PFSK-1 (cell line): ENCODE data around the gene MRAS. TPM values are rescaled to one million over a fixed set of nuclear protein-coding genes. Genes with fewer than 3 reads are reported as not detected.

Source experiments
- FOXP2 ChIP-seq: optimal IDR thresholded peaks from 2 replicates; pipeline ENCODE3; 2011; ENCODE audit warnings: borderline replicate concordance, control low read depth, inconsistent platforms; ENCODE audit not compliant: insufficient read depth; ENCODE audit errors: extremely low read length, extremely low read depth
- POLR2AphosphoS5 ChIP-seq: IDR thresholded peaks from 2 replicates; pipeline ENCODE4 v1.6.1; 2012; ENCODE audit warnings: low read depth, mild to moderate bottlenecking, control low read depth, low read length, moderate library complexity
- SIN3A ChIP-seq: IDR thresholded peaks from 2 replicates; pipeline ENCODE4 v1.6.1; 2012; ENCODE audit warnings: mild to moderate bottlenecking, low read length, moderate library complexity, borderline replicate concordance; ENCODE audit not compliant: insufficient read depth
- TAF1 ChIP-seq: IDR thresholded peaks from 2 replicates; pipeline ENCODE4 v1.6.1; 2012; ENCODE audit warnings: low read length, control low read depth, borderline replicate concordance; ENCODE audit not compliant: insufficient read depth
- polyA plus RNA-seq: library from polyadenylated mRNA; unstranded; fragments of >200 nt; gene quantifications from one replicate; pipeline ENCODE4 v1.2.1, GENCODE V29; 2012; ENCODE audit warnings: low read depth, missing spikeins; ENCODE audit not compliant: insufficient read length
- TF ChIP-seq, protein P1 (sequence below), 2 experiments: IDR thresholded peaks; 2 replicates each; pipeline versions ENCODE4 v1.6.1 to v1.8.0; 2011 to 2012; ENCODE audit warnings: low read depth in 2 of 2, low read length in 2 of 2, control low read depth in 1 of 2, inconsistent platforms in 1 of 2, mild to moderate bottlenecking in 1 of 2, moderate library complexity in 1 of 2; ENCODE audit not compliant: insufficient read depth in 1 of 2

Gene MRAS
- polyA plus RNA-seq: not detected

DNA sequence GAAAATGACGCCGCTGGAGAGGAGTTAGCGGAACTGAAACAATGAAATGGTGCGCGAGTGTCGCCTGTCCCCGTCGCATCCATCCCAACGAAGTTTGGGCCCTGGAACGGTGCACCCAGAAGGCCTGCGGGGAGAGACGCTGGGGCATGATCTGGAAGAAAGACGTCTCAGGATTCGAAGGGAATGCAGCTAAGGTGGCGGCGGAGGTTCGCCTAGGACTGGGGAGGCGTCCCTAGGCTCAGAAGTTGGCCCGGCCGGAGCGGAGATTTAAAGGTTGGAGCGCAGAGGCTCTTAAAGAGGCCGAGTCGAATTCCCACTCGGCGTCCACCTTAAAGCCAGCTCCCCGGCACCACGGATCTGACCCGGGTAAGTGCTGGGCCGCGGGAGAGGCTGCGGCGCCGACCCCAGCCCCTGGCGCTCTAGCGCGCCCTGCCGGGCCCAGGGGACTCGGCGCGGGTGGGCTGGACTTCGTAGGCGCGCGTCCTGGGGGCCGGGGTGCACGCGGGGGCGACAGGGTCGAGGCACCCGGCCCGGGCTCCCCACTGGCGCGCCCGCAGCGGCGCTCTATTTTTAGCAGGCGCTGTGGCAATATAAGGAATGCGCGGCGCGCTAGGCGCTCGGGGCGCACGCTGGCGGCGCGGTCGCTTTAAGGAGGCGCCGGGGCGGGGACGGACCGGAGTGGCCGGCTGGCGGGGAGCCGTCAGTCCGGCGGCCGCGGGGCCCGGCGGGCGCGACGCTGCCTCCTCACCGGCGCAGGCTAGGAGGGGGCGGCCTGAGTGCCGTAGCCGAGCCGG is at the start of gene MRAS:
Gene MRAS (plus strand): TSS at position 620 of the 794 bp plus-strand sequence. CDS start 24,305 bp downstream, outside the sequence.
- TF ChIP-seq SIN3A (no peak), FOXP2 (no peak), POLR2AphosphoS5 (no peak), TAF1 (no peak)
- TF ChIP-seq, protein P1, sequence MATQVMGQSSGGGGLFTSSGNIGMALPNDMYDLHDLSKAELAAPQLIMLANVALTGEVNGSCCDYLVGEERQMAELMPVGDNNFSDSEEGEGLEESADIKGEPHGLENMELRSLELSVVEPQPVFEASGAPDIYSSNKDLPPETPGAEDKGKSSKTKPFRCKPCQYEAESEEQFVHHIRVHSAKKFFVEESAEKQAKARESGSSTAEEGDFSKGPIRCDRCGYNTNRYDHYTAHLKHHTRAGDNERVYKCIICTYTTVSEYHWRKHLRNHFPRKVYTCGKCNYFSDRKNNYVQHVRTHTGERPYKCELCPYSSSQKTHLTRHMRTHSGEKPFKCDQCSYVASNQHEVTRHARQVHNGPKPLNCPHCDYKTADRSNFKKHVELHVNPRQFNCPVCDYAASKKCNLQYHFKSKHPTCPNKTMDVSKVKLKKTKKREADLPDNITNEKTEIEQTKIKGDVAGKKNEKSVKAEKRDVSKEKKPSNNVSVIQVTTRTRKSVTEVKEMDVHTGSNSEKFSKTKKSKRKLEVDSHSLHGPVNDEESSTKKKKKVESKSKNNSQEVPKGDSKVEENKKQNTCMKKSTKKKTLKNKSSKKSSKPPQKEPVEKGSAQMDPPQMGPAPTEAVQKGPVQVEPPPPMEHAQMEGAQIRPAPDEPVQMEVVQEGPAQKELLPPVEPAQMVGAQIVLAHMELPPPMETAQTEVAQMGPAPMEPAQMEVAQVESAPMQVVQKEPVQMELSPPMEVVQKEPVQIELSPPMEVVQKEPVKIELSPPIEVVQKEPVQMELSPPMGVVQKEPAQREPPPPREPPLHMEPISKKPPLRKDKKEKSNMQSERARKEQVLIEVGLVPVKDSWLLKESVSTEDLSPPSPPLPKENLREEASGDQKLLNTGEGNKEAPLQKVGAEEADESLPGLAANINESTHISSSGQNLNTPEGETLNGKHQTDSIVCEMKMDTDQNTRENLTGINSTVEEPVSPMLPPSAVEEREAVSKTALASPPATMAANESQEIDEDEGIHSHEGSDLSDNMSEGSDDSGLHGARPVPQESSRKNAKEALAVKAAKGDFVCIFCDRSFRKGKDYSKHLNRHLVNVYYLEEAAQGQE (IDR thresholded peaks at IDR 0.05; ENCODE audit: insufficient read depth in 1 of 2, low read depth in 2 of 2, low read length in 2 of 2): no peak

DNA sequence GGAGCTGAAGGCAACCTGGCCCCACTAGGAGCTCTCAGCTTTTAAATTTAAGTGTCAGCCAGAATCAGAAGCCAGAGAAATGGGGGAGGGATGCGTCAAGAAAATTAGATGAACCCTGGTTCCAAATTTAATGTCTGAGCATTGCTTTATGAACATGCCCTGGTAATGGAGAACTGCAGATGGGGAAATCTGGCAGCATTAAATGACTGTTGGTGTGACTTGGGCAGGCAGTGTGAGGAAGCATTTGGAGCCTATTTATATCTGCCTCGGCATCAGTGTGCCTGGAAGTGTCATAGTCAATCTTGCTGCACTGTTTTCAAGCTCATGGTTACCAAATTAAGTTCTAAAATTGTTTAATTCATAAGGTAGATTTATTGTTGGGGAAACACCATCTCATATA is 47.7 kb upstream of the MRAS start:
- TF ChIP-seq SIN3A (no peak), TAF1 (no peak), POLR2AphosphoS5 (no peak), FOXP2 (no peak)

DNA sequence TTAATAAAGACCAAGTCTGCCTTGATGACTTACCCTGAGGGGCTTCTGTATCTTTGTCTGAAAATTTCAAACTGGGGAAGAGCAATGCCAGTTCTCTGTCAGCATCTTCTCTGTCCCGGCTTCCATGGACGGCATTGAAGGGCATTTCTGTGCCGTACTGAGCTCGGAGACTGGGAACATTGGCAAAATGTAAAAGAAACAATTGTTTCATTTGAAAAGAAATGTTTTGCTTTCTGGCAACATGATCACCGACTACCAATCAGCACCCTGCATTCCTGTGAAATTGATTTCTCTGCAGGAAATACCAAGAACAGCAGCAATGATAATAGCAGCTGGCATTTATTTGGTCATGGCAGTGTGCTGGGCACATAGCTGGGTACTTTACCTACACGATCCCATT is 44.9 kb upstream of the MRAS start:
- TF ChIP-seq TAF1: no peak
- no peak for TF ChIP-seq POLR2AphosphoS5
- TF ChIP-seq, protein P1 (IDR thresholded peaks at IDR 0.05; ENCODE audit: insufficient read depth in 1 of 2, low read depth in 2 of 2, low read length in 2 of 2): no peak
- TF ChIP-seq FOXP2: no peak
- TF ChIP-seq SIN3A: no peak

DNA sequence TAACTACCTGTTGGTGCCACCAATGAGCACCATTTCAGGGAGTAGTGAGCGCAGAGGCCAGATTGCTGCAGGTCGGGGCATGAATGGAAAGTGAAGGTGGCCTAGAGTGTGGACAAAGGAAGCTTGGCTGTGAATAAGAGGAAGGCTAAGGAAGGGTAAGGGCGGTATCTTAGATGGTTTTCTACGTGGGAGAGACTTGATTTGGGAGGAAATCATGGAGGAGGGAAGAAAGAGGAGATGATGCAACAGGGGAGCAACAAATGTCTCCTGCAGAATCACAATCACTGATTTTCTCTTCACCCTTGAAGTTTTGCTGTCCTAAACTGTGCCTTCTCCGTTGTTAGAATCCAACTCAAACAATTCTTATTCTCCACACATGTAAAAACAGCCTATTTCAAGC is 40.5 kb upstream of the MRAS start:
- TF ChIP-seq, protein P1 (IDR thresholded peaks at IDR 0.05; ENCODE audit: insufficient read depth in 1 of 2, low read depth in 2 of 2, low read length in 2 of 2): no peak
- no peak for TF ChIP-seq FOXP2
- no peak for TF ChIP-seq SIN3A
- TF ChIP-seq TAF1: no peak
- TF ChIP-seq POLR2AphosphoS5: no peak

DNA sequence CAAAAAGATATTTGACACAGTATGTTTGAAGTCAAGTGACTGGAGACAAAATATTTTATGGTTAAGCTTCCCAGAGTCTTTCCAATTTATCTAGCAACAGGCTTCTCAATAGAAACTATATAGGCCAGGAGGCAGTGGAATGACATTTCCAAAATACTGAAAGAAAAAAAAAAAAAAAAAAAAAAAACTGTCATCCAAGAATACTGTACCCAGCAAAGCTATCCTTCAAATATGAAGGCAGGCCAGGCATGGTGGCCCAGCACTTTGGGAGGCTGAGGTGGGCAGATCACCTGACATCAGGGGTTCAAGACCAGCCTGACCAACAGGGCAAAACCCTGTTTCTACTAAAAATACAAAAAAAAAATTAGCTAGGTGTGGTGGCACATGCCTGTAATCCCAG is 39.6 kb upstream of the MRAS start:
- TF ChIP-seq FOXP2: no peak
- TF ChIP-seq, protein P1 (IDR thresholded peaks at IDR 0.05; ENCODE audit: insufficient read depth in 1 of 2, low read depth in 2 of 2, low read length in 2 of 2): no peak
- no peak for TF ChIP-seq SIN3A
- TF ChIP-seq TAF1: no peak
- TF ChIP-seq POLR2AphosphoS5: no peak
